Hepatocyte (in vitro differentiated cells): ENCODE measurements around the gene TOP3B. TPM values are rescaled to one million over a fixed set of nuclear protein-coding genes. Genes with fewer than 3 reads are reported as not detected.

Experiments used
- DNase-seq: peaks from one replicate; pipeline ENCODE4 v3.0.0-alpha.2; 2016; ENCODE audit warnings: low spot score
- H2AFZ ChIP-seq: fragments of 200-600 bp; sonication (generic); 2 replicates; pipeline ENCODE4 v1.6.0; 2016; ENCODE audit warnings: antibody characterized with exemption, mild to moderate bottlenecking
- H3K27ac ChIP-seq: fragments of 200-600 bp; sonication (generic); 2 replicates; pipeline ENCODE4 v1.5.1; 2016; ENCODE audit warnings: mild to moderate bottlenecking
- H3K27me3 ChIP-seq: fragments of 200-600 bp; sonication (generic); 2 replicates; pipeline ENCODE4 v1.6.1; 2016
- H3K36me3 ChIP-seq: fragments of 200-600 bp; sonication (generic); replicated peaks from 2 replicates; pipeline ENCODE4 v1.5.1; 2016; ENCODE audit warnings: low read depth; ENCODE audit not compliant: insufficient read depth
- H3K4me1 ChIP-seq: fragments of 200-600 bp; sonication (generic); 2 replicates; pipeline ENCODE4 v1.5.1; 2016; ENCODE audit warnings: mild to moderate bottlenecking, moderate library complexity; ENCODE audit not compliant: insufficient read depth
- H3K4me2 ChIP-seq: fragments of 200-600 bp; sonication (generic); 2 replicates; pipeline ENCODE4 v1.6.0; 2016
- H3K4me3 ChIP-seq: fragments of 200-600 bp; sonication (generic); 2 replicates; pipeline ENCODE4 v1.5.1; 2016; ENCODE audit warnings: mild to moderate bottlenecking
- H3K79me2 ChIP-seq: fragments of 200-600 bp; sonication (generic); 2 replicates; pipeline ENCODE4 v1.6.0; 2017; ENCODE audit warnings: mild to moderate bottlenecking
- H3K9me2 ChIP-seq: fragments of 200-600 bp; sonication (generic); replicated peaks from 2 replicates; pipeline ENCODE4 v1.6.0; 2017; ENCODE audit warnings: mild to moderate bottlenecking; ENCODE audit not compliant: insufficient read depth
- H3K9me3 ChIP-seq: fragments of 200-600 bp; sonication (generic); 2 replicates; pipeline ENCODE4 v1.5.1; 2016; ENCODE audit warnings: low read depth, mild to moderate bottlenecking
- H4K20me1 ChIP-seq: fragments of 200-600 bp; sonication (generic); 2 replicates; pipeline ENCODE4 v1.6.0; 2016; ENCODE audit warnings: mild to moderate bottlenecking; ENCODE audit not compliant: insufficient read depth, poor library complexity, severe bottlenecking
- EZH2 ChIP-seq: fragments of 200-600 bp; sonication (generic); IDR thresholded peaks from 2 replicates; pipeline ENCODE4 v1.6.1; 2016; ENCODE audit warnings: antibody characterized with exemption, mild to moderate bottlenecking, borderline replicate concordance
- EZH2phosphoT487 ChIP-seq: fragments of 200-600 bp; sonication (generic); IDR thresholded peaks from one replicate; pipeline ENCODE4 v1.6.1; 2018; ENCODE audit warnings: antibody characterized with exemption, mild to moderate bottlenecking, low read depth, moderate library complexity; ENCODE audit not compliant: unreplicated experiment, severe bottlenecking
- WGBS: methylation state at CpG from one replicate; pipeline ENCODE4 v1.1.6; 2016; ENCODE audit warnings: low lambda C conversion rate; ENCODE audit errors: missing lambda C conversion rate; 5-methylcytosine and 5-hydroxymethylcytosine counted together
- polyA plus RNA-seq: library from polyadenylated mRNA; unstranded; fragments of >200 nt; fragmentation: Nextera tagmentation; extraction: Ambion mirVana; gene quantifications from 2 replicates; pipeline ENCODE4 v1.2.1, GENCODE V29; 2016
- total RNA-seq: library from RNA; depleted of rRNA; stranded (reverse); fragments of >200 nt; gene quantifications from 2 replicates; pipeline ENCODE4 v1.2.3, GENCODE V29; 2014
- TF ChIP-seq, protein P1 (sequence below): fragments of 200-600 bp; sonication (generic); IDR thresholded peaks from 2 replicates; pipeline ENCODE4 v1.5.1; 2016; ENCODE audit warnings: antibody characterized with exemption, mild to moderate bottlenecking; ENCODE audit not compliant: poor library complexity

The TOP3B gene
- total and polyA plus RNA-seq, 2 experiments from 2014 or later = 26.6 to 30.8 TPM

GRCh38 chr22:21948390-21948789 lies 34.2 kb downstream of the TOP3B start:
- Histone ChIP-seq H4K20me1 (peaks cover 5% of the 10 kb centered on the region), H3K4me3 (no peak overlapping the region), H3K27me3 (no peaks in the 10 kb centered on the region), H3K9me2 (no peaks in the 10 kb centered on the region), H3K4me2 (no peak overlapping the region), H3K4me1 (peaks cover 12% of the 10 kb centered on the region), H3K79me2 (peaks cover 16% of the 10 kb centered on the region), H3K36me3 (no peaks in the 10 kb centered on the region), H2AFZ (no peak overlapping the region), H3K27ac (no peak overlapping the region), H3K9me3 (no peaks in the 10 kb centered on the region)
- TF ChIP-seq EZH2phosphoT487 (no peak), EZH2 (no peak)
- TF ChIP-seq, protein P1, sequence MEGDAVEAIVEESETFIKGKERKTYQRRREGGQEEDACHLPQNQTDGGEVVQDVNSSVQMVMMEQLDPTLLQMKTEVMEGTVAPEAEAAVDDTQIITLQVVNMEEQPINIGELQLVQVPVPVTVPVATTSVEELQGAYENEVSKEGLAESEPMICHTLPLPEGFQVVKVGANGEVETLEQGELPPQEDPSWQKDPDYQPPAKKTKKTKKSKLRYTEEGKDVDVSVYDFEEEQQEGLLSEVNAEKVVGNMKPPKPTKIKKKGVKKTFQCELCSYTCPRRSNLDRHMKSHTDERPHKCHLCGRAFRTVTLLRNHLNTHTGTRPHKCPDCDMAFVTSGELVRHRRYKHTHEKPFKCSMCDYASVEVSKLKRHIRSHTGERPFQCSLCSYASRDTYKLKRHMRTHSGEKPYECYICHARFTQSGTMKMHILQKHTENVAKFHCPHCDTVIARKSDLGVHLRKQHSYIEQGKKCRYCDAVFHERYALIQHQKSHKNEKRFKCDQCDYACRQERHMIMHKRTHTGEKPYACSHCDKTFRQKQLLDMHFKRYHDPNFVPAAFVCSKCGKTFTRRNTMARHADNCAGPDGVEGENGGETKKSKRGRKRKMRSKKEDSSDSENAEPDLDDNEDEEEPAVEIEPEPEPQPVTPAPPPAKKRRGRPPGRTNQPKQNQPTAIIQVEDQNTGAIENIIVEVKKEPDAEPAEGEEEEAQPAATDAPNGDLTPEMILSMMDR = no peak
- no peak for DNase-seq
- WGBS = 80% methylated on average over 8 of the region's 8 CpGs

GRCh38 chr22:21947040-21948014 lies 35.3 kb downstream of the TOP3B start:
- no peaks in the 10 kb centered on the region for H3K27me3 ChIP-seq
- H3K9me2 ChIP-seq = no peaks in the 10 kb centered on the region
- peak overlapping the region; percentile 47 for H3K27ac ChIP-seq
- H4K20me1 ChIP-seq = peaks cover 5% of the 10 kb centered on the region
- no peak overlapping the region for H3K4me3 ChIP-seq
- no peaks in the 10 kb centered on the region for H3K9me3 ChIP-seq
- TF ChIP-seq EZH2phosphoT487 = no peak
- TF ChIP-seq EZH2 = no peak
- TF ChIP-seq, protein P1 = peak; percentile 40
- H2AFZ ChIP-seq = no peak overlapping the region
- peaks cover 8% of the 10 kb centered on the region for H3K4me1 ChIP-seq
- H3K36me3 ChIP-seq = no peaks in the 10 kb centered on the region
- 71% methylated on average over 14 of the region's 16 CpGs for WGBS
- DNase-seq = peak; percentile 57
- peaks cover 16% of the 10 kb centered on the region for H3K79me2 ChIP-seq
- no peak overlapping the region for H3K4me2 ChIP-seq

- Histone ChIP-seq H3K4me2 (no peak overlapping the region), H3K27me3 (no peaks in the 10 kb centered on the region), H4K20me1 (peaks cover 3% of the 10 kb centered on the region), H3K9me3 (no peaks in the 10 kb centered on the region), H3K4me1 (peaks cover under 1% of the 10 kb centered on the region), H3K36me3 (no peaks in the 10 kb centered on the region), H2AFZ (no peak overlapping the region), H3K27ac (no peak overlapping the region), H3K79me2 (peaks cover 8% of the 10 kb centered on the region), H3K4me3 (no peak overlapping the region), H3K9me2 (no peaks in the 10 kb centered on the region)
- DNase-seq = no peak
- WGBS = 97% methylated on average over 12 of the region's 12 CpGs
- no peak for TF ChIP-seq EZH2
- TF ChIP-seq, protein P1 = no peak
- no peak for TF ChIP-seq EZH2phosphoT487
Measured at GRCh38 chr22:21946262-21946925, 36.2 kb downstream of the TOP3B start.
